Body of pancreas (tissue), 4 donors: Measurements from ENCODE around the gene NRG4. TPM values are rescaled to one million over a fixed set of nuclear protein-coding genes. Genes with fewer than 3 reads are reported as not detected.
"Not testable (repeated sequence)": the region's sequence is repeated elsewhere in the genome, so short reads cannot be mapped to it uniquely, and the experiment has no call there.

ENCODE experiments used
- ATAC-seq: fragments of 150-250 bp; one replicate; pipeline ENCODE4 v1.9.1; 2016
- DNase-seq, 4 donors: peaks; one replicate each; pipeline ENCODE4 v3.0.0-alpha.2; 2019
- H3K27ac ChIP-seq, 4 donors: fragments of 200-600 bp; sonication (generic); 1 replicate in 3 of 4; 2 replicates in 1 of 4; pipeline versions ENCODE4 v1.5.1 to v1.6.1; 2016 to 2019; ENCODE audit warnings: mild to moderate bottlenecking in 1 of 4, mixed read lengths in 1 of 4, moderate library complexity in 1 of 4
- H3K27me3 ChIP-seq, 2 donors: fragments of 200-600 bp; sonication (generic); one replicate each; pipeline ENCODE4 v1.6.0; 2016; ENCODE audit warnings: mild to moderate bottlenecking in 1 of 2
- H3K36me3 ChIP-seq, 2 donors: fragments of 200-600 bp; sonication (generic); replicated peaks in 1 of 2; 2 replicates each; pipeline ENCODE4 v1.5.1; 2016; ENCODE audit warnings: low read depth in 2 of 2; ENCODE audit not compliant: insufficient read depth in 1 of 2
- H3K4me1 ChIP-seq: fragments of 200-600 bp; sonication (generic); one replicate; pipeline ENCODE4 v1.6.0; 2016
- H3K4me3 ChIP-seq, 2 donors: fragments of 200-600 bp; sonication (generic); 1 replicate in 1 of 2; 2 replicates in 1 of 2; pipeline ENCODE4 v1.5.1; 2016 to 2019
- H3K9me3 ChIP-seq, 3 donors: fragments of 200-600 bp; sonication (generic); 1 replicate in 2 of 3; 2 replicates in 1 of 3; pipeline ENCODE4 v1.5.1; 2016
- POLR2A ChIP-seq, 3 donors: fragments of 450-650 bp; IDR thresholded peaks; one replicate each; pipeline ENCODE4 v1.6.1; 2016; ENCODE audit warnings: antibody characterized with exemption in 3 of 3, mild to moderate bottlenecking in 2 of 3
- WGBS, 2 donors: methylation state at CpG; one replicate each; pipeline ENCODE4 v1.1.5; 2017; 5-methylcytosine and 5-hydroxymethylcytosine counted together
- intact Hi-C: fragments of 100-400 bp; cut with DNase I; formaldehyde crosslinking; loops from one replicate; pipeline ENCODE4 v1.15.1; 2023
- total RNA-seq, 2 donors: library from RNA; depleted of rRNA; stranded (reverse); fragments of >200 nt; gene quantifications; one replicate each; pipeline ENCODE4 v1.1.0, GENCODE V29; 2016
- TF ChIP-seq, protein P1 (sequence below), 7 experiments: fragments of 450-650 bp in 4 of 7; fragments of 200-600 bp in 3 of 7; sonication (generic) in 3 of 7; IDR thresholded peaks; one replicate each; pipeline ENCODE4 v1.5.1; 2016 to 2019; ENCODE audit warnings: antibody characterized with exemption in 7 of 7

Gene NRG4
- total RNA-seq, 2 donors from 2014 or later, result 11.5 to 20.5 TPM

DNA sequence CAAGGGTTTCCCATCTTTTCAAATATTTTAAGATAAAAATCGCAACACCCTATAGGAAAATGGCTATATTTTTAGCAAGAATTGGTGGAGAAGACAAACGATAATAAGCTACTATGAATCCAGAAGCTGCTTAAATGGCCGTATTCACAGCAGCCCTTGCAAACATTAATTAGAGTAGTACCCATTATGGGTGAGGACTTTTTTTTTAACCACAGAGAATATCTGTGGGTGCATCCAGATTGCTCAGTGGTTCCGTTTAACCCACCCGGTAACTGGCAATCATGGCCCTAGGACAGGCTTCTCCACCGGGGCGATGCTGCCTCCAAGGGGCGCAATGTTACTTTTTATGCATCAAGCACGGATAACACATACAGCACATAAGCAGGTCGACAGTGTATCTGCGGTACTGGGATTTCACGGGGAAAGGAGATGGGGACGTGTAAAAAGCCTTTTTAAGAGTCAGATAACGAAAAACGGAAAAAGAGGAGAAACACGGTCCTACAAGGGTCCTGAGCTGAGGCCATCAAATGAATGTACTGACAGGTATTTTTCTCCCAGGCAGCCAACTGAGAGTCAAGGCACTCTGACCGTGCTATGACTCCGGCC, 46.6 kb upstream of the NRG4 start:
- Histone ChIP-seq H3K9me3 (no peaks in the 10 kb centered on the region), H3K27me3 (peaks cover 0 to 3% of the 10 kb centered on the region in 2 donors), H3K27ac (peak overlapping the region in 1 of 4 donors; percentile 54), H3K4me1 (peaks cover 30% of the 10 kb centered on the region), H3K4me3 (peak overlapping the region; percentile 62 to 74), H3K36me3 (no peaks in the 10 kb centered on the region)
- peak; percentile 33 for ATAC-seq
- DNase-seq, result peak; percentile 25 to 62 (median 38)
- TF ChIP-seq POLR2A (IDR thresholded peaks at IDR 0.05), result no peak
- TF ChIP-seq, protein P1, sequence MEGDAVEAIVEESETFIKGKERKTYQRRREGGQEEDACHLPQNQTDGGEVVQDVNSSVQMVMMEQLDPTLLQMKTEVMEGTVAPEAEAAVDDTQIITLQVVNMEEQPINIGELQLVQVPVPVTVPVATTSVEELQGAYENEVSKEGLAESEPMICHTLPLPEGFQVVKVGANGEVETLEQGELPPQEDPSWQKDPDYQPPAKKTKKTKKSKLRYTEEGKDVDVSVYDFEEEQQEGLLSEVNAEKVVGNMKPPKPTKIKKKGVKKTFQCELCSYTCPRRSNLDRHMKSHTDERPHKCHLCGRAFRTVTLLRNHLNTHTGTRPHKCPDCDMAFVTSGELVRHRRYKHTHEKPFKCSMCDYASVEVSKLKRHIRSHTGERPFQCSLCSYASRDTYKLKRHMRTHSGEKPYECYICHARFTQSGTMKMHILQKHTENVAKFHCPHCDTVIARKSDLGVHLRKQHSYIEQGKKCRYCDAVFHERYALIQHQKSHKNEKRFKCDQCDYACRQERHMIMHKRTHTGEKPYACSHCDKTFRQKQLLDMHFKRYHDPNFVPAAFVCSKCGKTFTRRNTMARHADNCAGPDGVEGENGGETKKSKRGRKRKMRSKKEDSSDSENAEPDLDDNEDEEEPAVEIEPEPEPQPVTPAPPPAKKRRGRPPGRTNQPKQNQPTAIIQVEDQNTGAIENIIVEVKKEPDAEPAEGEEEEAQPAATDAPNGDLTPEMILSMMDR (IDR thresholded peaks at IDR 0.05), result peak in 4 of 7 experiments; percentile 25 to 46 (median 36)
- intact Hi-C loops, result no loop called here
- 5 to 9% methylated on average over 18 of the region's 18 CpGs for WGBS, 2 donors

DNA sequence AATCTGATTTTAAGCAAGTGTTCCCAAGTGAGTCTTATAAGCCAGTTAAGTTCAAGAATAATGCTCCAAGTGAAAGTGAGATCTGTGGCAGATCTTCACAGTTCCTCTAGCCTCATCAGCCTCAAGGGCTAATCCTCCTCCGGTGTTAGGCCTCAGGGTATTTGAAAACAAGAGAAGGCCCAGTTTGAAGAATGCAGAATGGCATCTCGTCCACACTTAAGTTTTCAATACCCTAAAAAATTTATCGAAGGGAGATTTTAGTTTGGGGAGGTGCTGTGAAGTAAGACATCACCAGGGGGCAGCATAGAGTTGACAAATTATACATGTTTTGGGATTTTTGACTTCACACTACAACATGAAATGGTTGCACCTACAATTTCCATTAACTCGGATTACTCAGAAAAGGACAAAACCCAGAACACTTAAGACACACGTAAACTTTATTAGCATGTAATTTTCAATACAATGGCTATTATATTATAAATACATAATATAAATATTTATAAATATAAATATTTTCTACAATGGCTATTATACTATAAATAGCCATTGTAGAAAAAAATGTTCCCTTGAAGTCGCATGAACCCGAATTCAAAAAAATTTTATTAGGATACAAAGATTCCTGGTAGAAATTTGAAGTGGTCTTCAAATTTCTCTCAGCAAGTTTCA, 45.2 kb upstream of the NRG4 start:
- TF ChIP-seq POLR2A (IDR thresholded peaks at IDR 0.05), result no peak
- TF ChIP-seq, protein P1 (IDR thresholded peaks at IDR 0.05), result peak; percentile 45 to 87 (median 77)
- Histone ChIP-seq H3K4me1 (peaks cover 30% of the 10 kb centered on the region), H3K27me3 (peaks cover 0 to 3% of the 10 kb centered on the region in 2 donors), H3K27ac (peak overlapping the region; percentile 28 to 64 (median 37)), H3K9me3 (no peaks in the 10 kb centered on the region), H3K4me3 (no peak overlapping the region), H3K36me3 (no peaks in the 10 kb centered on the region)
- intact Hi-C loops, result no loop called here
- 2 to 3% methylated on average over 7 of the region's 7 CpGs for WGBS, 2 donors
- peak; percentile 44 to 58 (median 52) for DNase-seq
- ATAC-seq, result peak; percentile 30

DNA sequence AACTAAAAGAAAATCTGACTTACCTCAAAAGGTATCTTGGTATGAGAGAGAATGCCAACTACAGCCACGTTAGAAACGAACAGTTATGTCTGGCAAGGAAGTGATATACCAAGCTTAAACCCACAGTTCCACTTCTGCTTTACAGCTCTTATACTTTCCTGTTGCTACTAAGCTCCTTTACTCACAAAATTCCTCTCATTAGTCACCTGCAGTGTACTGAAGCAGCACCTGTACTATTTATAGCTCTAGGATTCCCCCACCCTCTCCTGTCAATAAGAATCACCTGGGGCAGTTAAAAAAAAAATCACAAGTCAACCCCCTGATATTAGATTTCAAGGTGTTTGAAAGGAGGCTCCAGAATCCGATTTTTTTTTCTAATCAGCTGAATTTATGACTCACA, 44.7 kb upstream of the NRG4 start:
- WGBS, 2 donors, result 2 to 5% methylated on average over 3 of the region's 3 CpGs
- intact Hi-C loops, result no loop called here
- H3K27me3 ChIP-seq, result peaks cover 0 to 3% of the 10 kb centered on the region in 2 donors
- DNase-seq (no peak), ATAC-seq (peak; percentile 16)
- no peak overlapping the region for H3K4me3 ChIP-seq
- no peaks in the 10 kb centered on the region for H3K9me3 ChIP-seq
- no peak for TF ChIP-seq POLR2A (IDR thresholded peaks at IDR 0.05)
- TF ChIP-seq, protein P1 (IDR thresholded peaks at IDR 0.05), result no peak
- peaks cover 30% of the 10 kb centered on the region for H3K4me1 ChIP-seq
- H3K27ac ChIP-seq, result peak overlapping the region; percentile 28 to 64 (median 37)
- no peaks in the 10 kb centered on the region for H3K36me3 ChIP-seq

DNA sequence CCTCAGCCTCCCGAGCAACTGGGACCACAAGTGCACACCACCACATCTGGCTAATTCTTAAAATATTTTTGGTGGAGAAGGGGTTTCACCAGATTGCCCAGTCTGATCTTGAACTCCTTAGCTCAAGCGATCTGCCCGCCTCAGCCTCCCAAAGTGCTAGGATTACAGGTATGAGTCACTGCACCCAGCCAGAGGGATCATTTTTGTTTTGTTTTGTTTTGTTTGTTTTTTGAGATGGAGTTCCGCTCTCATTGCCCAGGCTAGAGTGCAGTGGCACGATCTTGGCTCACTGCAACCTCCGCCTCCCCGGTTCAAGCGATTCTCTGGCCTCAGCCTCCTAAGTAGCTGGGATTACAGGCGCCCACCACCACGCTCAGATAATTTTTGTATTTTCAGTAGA, 42.0 kb upstream of the NRG4 start:
- H3K27me3 ChIP-seq, ATAC-seq, H3K9me3 ChIP-seq, DNase-seq, intact Hi-C loops, H3K4me3 ChIP-seq, H3K36me3 ChIP-seq, H3K27ac ChIP-seq: not testable (repeated sequence)
- WGBS, 2 donors, result 90 to 96% methylated on average over 8 to 10 of the region's 10 CpGs
- H3K4me1 ChIP-seq, result peaks cover 16% of the 10 kb centered on the region

DNA sequence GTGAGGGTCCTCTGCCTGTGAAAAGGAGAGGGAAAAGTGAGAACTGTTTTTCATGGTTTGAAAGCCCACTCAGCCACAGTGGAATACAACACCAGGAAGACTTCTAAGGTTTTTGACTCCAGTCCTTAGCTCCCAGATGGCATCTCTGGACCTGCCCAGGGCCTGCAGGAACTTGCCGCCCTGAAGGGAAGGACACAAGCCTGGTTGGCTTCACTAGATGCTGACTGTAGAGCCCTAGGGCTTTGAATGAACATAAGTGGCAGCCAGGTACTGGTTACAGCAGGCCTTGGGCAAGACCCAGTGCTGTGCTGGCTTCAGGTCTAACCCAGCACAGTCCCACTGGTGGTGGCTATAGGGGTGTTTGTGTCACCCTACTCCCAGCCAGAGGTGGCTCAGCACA, 26.3 kb upstream of the NRG4 start:
- intact Hi-C loops, result no loop called here
- WGBS, 2 donors, result 86 to 100% methylated on average over 1 of the region's 1 CpG
- Histone ChIP-seq H3K36me3 (no peaks in the 10 kb centered on the region), H3K4me3 (no peak overlapping the region), H3K9me3 (no peaks in the 10 kb centered on the region), H3K4me1 (no peaks in the 10 kb centered on the region), H3K27ac (no peak overlapping the region), H3K27me3 (no peaks in the 10 kb centered on the region)
- TF ChIP-seq, protein P1 (IDR thresholded peaks at IDR 0.05), result no peak
- no peak for TF ChIP-seq POLR2A (IDR thresholded peaks at IDR 0.05)
- no peak for DNase-seq
- no peak for ATAC-seq
